DND-41 (cell line): Measurements from ENCODE around the gene RNF150.

Experiments used
- ATAC-seq: fragments of 200-7000 bp; cut with Tn5 transposase; 3 replicates; pipeline ENCODE4 v1.9.1; 2021; ENCODE audit warnings: low read depth; ENCODE audit not compliant: insufficient read depth
- DNase-seq: peaks from one replicate; pipeline ENCODE4 v3.0.0-alpha.2; 2020
- H2AFZ ChIP-seq: 2 replicates; pipeline ENCODE4 v1.6.0; 2012; ENCODE audit warnings: low read depth, low read length
- H3K27ac ChIP-seq: 2 replicates; pipeline ENCODE4 v1.5.1; 2012; ENCODE audit warnings: low read length, inconsistent platforms
- H3K27me3 ChIP-seq: fragments of 200-600 bp; sonication (generic); 2 replicates; pipeline ENCODE4 v1.6.0; 2012; ENCODE audit warnings: low read length, mild to moderate bottlenecking, inconsistent platforms; ENCODE audit not compliant: insufficient read depth, poor library complexity
- H3K36me3 ChIP-seq: 2 replicates; pipeline ENCODE4 v1.5.1; 2012; ENCODE audit warnings: low read length, inconsistent platforms; ENCODE audit not compliant: insufficient read depth
- H3K4me1 ChIP-seq: 2 replicates; pipeline ENCODE4 v1.5.1; 2012; ENCODE audit warnings: mild to moderate bottlenecking, low read length; ENCODE audit not compliant: insufficient read depth
- H3K4me2 ChIP-seq: 2 replicates; pipeline ENCODE4 v1.6.0; 2012; ENCODE audit warnings: mild to moderate bottlenecking, moderate library complexity, low read length, inconsistent platforms; ENCODE audit not compliant: insufficient read depth
- H3K4me3 ChIP-seq, 2 experiments: fragments of 200-600 bp in 1 of 2; shearing (Covaris generic) in 1 of 2; 2 replicates each; pipeline ENCODE4 v1.5.1; 2012 to 2016; ENCODE audit warnings: inconsistent platforms in 2 of 2, low read length in 2 of 2, mild to moderate bottlenecking in 2 of 2, low read depth in 1 of 2, moderate library complexity in 1 of 2
- H3K79me2 ChIP-seq: 2 replicates; pipeline ENCODE4 v1.6.0; 2012; ENCODE audit warnings: low read length, inconsistent platforms; ENCODE audit not compliant: insufficient read depth
- H3K9ac ChIP-seq: 2 replicates; pipeline ENCODE4 v1.6.0; 2012; ENCODE audit warnings: low read depth, mild to moderate bottlenecking, inconsistent platforms, low read length, moderate library complexity
- H3K9me3 ChIP-seq: 2 replicates; pipeline ENCODE4 v1.5.1; 2012; ENCODE audit warnings: low read length, moderate library complexity, mild to moderate bottlenecking, inconsistent platforms; ENCODE audit not compliant: insufficient read depth, severe bottlenecking
- H4K20me1 ChIP-seq: 2 replicates; pipeline ENCODE4 v1.6.0; 2012; ENCODE audit warnings: low read length; ENCODE audit not compliant: insufficient read depth
- EZH2 ChIP-seq: IDR thresholded peaks from 3 replicates; pipeline ENCODE4 v1.6.1; 2012; ENCODE audit warnings: borderline replicate concordance, low read depth, mild to moderate bottlenecking, moderate library complexity, low read length, inconsistent platforms; ENCODE audit not compliant: severe bottlenecking
- TF ChIP-seq, protein P1 (sequence below): IDR thresholded peaks from 2 replicates; pipeline ENCODE4 v1.5.1; 2012; ENCODE audit warnings: borderline replicate concordance, low read length, moderate library complexity, mild to moderate bottlenecking; ENCODE audit not compliant: poor library complexity, severe bottlenecking; ENCODE audit errors: extremely low read depth

The RNF150 gene

DNA sequence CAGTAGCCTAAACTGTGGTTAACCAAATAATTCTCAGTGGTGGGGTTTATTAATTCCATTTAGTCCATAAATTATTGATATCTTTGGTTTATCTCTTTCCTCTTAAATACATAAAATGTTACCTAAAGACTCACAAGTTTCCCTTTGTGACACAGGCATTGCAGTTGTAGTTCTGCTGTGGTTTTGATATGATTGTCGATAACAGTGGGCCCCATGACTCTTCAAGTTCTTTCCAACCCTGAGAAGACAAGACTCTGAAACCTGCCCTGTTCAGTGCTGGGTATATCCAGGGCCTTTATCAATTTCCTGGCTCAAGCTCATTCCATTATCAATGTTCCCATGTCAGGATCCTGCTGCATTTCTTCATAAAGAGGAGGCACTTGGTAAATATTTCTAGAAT lies 259.2 kb downstream of the RNF150 start:
- Histone ChIP-seq H3K27ac (no peak overlapping the region), H3K4me3 (no peak overlapping the region), H3K9ac (no peak overlapping the region), H4K20me1 (no peaks in the 10 kb centered on the region), H2AFZ (no peak overlapping the region), H3K36me3 (no peaks in the 10 kb centered on the region), H3K9me3 (no peaks in the 10 kb centered on the region), H3K4me2 (no peak overlapping the region), H3K4me1 (no peaks in the 10 kb centered on the region), H3K27me3 (peaks cover 11% of the 10 kb centered on the region), H3K79me2 (no peaks in the 10 kb centered on the region)
- no peak for ATAC-seq
- DNase-seq, result no peak
- no peak for TF ChIP-seq EZH2
- TF ChIP-seq, protein P1, sequence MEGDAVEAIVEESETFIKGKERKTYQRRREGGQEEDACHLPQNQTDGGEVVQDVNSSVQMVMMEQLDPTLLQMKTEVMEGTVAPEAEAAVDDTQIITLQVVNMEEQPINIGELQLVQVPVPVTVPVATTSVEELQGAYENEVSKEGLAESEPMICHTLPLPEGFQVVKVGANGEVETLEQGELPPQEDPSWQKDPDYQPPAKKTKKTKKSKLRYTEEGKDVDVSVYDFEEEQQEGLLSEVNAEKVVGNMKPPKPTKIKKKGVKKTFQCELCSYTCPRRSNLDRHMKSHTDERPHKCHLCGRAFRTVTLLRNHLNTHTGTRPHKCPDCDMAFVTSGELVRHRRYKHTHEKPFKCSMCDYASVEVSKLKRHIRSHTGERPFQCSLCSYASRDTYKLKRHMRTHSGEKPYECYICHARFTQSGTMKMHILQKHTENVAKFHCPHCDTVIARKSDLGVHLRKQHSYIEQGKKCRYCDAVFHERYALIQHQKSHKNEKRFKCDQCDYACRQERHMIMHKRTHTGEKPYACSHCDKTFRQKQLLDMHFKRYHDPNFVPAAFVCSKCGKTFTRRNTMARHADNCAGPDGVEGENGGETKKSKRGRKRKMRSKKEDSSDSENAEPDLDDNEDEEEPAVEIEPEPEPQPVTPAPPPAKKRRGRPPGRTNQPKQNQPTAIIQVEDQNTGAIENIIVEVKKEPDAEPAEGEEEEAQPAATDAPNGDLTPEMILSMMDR, result no peak

DNA sequence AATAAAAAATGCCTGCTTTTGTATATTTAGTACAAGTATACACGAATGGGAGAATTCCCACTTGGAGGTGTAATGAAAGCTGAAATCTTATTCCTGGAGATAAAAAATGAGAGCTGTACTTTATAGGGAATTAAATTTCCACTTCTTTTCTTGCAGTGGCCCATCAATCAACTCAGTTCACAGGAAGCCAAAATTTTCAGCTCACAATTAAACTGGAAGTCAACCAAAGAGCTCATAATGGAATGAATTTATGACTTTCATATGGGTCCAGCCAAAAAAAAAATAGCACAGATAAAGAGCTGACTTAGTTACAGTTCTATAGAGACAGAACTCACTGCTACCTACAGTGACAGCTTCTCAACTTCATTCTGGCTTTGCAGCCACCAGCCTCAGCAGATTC lies 261.9 kb downstream of the RNF150 start:
- H3K79me2 ChIP-seq, result no peaks in the 10 kb centered on the region
- DNase-seq (no peak), ATAC-seq (no peak)
- H3K4me2 ChIP-seq, result no peak overlapping the region
- no peak overlapping the region for H3K4me3 ChIP-seq
- no peaks in the 10 kb centered on the region for H3K9me3 ChIP-seq
- H2AFZ ChIP-seq, result no peak overlapping the region
- TF ChIP-seq EZH2, result no peak
- TF ChIP-seq, protein P1, result no peak
- H4K20me1 ChIP-seq, result no peaks in the 10 kb centered on the region
- peaks cover 12% of the 10 kb centered on the region for H3K27me3 ChIP-seq
- H3K36me3 ChIP-seq, result no peaks in the 10 kb centered on the region
- H3K4me1 ChIP-seq, result no peaks in the 10 kb centered on the region
- H3K27ac ChIP-seq, result no peak overlapping the region
- H3K9ac ChIP-seq, result no peak overlapping the region

DNA sequence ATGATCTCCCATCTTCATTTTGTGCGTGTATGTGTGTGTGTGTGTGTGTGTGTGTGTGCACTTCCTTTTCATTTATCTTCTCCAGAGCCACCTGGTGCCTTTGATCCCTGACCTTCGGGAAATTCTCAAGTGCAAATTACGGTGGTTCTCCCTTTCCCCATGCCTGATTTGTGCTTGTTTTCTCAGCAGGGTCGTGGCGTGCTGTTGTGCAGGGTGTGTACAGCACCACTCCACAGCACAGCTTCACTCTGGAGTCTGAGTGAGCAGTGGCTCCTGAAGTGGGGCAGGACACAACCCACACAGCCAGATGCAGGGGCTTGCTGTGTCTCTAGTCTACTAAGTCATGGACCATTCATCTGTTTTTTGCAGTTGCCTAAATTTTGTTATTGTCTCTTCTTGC lies 262.8 kb downstream of the RNF150 start:
- TF ChIP-seq, protein P1, result no peak
- TF ChIP-seq EZH2, result no peak
- Histone ChIP-seq H3K4me3 (no peak overlapping the region), H3K27me3 (peaks cover 10% of the 10 kb centered on the region), H3K9me3 (no peaks in the 10 kb centered on the region), H3K79me2 (no peaks in the 10 kb centered on the region), H2AFZ (no peak overlapping the region), H3K36me3 (no peaks in the 10 kb centered on the region), H3K9ac (no peak overlapping the region), H3K27ac (no peak overlapping the region), H4K20me1 (no peaks in the 10 kb centered on the region), H3K4me2 (no peak overlapping the region), H3K4me1 (no peaks in the 10 kb centered on the region)
- DNase-seq (no peak), ATAC-seq (no peak)

DNA sequence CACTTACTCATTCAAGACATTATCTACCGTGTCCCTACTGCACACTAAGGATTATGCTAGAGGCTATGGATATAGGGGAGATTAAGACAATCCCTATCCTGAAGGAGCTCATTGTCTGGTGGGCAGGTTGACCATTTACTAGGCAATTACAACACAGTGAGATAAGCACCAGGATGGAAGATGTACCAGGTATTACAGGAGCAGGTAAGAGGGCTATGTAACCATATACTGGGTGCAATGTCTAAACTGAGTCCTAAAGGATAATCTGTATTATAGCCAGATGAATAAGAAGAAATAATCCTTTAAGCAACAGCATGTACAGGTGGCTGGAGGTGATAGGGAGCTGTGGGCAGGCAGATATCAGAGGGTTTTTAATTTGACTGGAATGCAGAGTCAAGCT lies 263.8 kb downstream of the RNF150 start:
- DNase-seq (no peak), ATAC-seq (no peak)
- H4K20me1 ChIP-seq, result no peaks in the 10 kb centered on the region
- no peaks in the 10 kb centered on the region for H3K4me1 ChIP-seq
- H3K27ac ChIP-seq, result no peak overlapping the region
- H3K9ac ChIP-seq, result no peak overlapping the region
- no peaks in the 10 kb centered on the region for H3K9me3 ChIP-seq
- no peak overlapping the region for H2AFZ ChIP-seq
- TF ChIP-seq, protein P1, result no peak
- TF ChIP-seq EZH2, result no peak
- H3K4me3 ChIP-seq, result no peak overlapping the region
- H3K79me2 ChIP-seq, result no peaks in the 10 kb centered on the region
- no peak overlapping the region for H3K4me2 ChIP-seq
- H3K36me3 ChIP-seq, result no peaks in the 10 kb centered on the region
- H3K27me3 ChIP-seq, result peaks cover 10% of the 10 kb centered on the region
